ENCODE data around the gene RGS7.

The RGS7 gene

GRCh38 chr1:241356187-241356518, 852 bp downstream of the RGS7 start:
- TF ChIP-seq, protein P1, sequence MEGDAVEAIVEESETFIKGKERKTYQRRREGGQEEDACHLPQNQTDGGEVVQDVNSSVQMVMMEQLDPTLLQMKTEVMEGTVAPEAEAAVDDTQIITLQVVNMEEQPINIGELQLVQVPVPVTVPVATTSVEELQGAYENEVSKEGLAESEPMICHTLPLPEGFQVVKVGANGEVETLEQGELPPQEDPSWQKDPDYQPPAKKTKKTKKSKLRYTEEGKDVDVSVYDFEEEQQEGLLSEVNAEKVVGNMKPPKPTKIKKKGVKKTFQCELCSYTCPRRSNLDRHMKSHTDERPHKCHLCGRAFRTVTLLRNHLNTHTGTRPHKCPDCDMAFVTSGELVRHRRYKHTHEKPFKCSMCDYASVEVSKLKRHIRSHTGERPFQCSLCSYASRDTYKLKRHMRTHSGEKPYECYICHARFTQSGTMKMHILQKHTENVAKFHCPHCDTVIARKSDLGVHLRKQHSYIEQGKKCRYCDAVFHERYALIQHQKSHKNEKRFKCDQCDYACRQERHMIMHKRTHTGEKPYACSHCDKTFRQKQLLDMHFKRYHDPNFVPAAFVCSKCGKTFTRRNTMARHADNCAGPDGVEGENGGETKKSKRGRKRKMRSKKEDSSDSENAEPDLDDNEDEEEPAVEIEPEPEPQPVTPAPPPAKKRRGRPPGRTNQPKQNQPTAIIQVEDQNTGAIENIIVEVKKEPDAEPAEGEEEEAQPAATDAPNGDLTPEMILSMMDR (conservative IDR thresholded peaks at IDR 0.05): no peak
- H3K27ac ChIP-seq: peak overlapping the region; percentile 85

GRCh38 chr1:241355311-241356010, 1.5 kb downstream of the RGS7 start:
- TF ChIP-seq, protein P1 (conservative IDR thresholded peaks at IDR 0.05): no peak
- peak overlapping the region; percentile 85; the same call in 1 of the 2 replicates for H3K27ac ChIP-seq

DNA sequence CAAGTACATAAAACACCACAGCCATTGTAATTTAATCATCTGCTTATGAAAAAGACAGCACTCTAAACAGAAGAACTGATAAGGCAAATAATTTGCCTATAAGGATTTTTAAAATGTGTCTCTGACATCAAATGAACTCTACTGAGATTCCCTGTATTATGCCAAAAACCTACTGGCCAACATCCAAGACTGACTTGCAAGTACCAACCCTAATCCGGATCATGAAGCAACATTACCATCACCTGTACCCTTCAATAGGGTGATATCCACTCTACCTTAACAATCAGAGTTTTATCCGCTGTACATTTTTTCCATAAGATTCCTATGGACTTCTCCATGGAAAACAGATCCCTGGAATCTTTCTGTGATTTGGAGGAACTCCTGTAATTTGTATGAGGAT, 4.6 kb downstream of the RGS7 start:
- H3K27ac ChIP-seq: no peak overlapping the region
- TF ChIP-seq, protein P1 (conservative IDR thresholded peaks at IDR 0.05): no peak

- TF ChIP-seq, protein P1 (conservative IDR thresholded peaks at IDR 0.05): no peak
Measured at GRCh38 chr1:241351841-241352240, 5.2 kb downstream of the RGS7 start.

DNA sequence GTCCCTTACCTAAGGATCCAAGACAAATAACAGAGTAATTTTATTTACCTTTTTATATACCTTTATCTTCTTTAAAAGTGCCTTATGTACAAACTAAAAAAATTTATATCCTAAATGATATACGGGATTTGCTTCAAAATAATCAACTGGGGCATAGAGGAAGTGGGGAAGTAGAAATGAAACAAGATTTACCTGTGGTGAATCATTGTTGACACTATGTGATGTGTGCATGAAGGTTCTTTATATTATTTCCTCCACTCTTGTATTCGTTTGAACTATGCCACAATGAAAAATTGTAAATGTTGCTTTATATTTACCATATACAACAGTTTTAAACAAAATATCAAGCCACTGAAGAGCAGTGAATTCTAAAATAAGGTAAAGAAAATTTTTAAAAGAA, 13.0 kb downstream of the RGS7 start:
- TF ChIP-seq, protein P1 (conservative IDR thresholded peaks at IDR 0.05): no peak
- H3K27ac ChIP-seq: no peak overlapping the region

More at GRCh38 chr1:241351841-241352240, 5.2 kb downstream of the RGS7 start:
- H3K27ac ChIP-seq: no peak overlapping the region

DNA sequence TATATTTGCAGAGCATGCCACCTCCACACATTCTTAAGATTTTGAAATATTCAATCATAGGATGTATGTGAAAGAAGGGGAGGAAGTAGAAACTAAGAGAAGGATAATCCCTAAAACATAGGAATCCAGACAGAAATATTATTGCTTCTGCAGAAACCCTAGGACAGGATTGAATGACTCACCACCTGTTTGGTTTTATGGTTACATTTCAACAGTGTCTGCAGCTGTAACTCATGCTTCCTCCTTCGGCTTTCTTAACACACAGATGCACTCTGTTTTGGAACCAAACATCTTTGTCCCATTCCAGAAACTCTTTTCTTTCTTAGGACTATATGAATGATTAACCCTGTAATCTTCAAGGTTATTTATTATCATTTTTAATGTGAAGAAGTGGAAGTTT, 20.7 kb downstream of the RGS7 start:
- no peak overlapping the region for H3K27ac ChIP-seq
- TF ChIP-seq, protein P1 (conservative IDR thresholded peaks at IDR 0.05): no peak

- TF ChIP-seq, protein P1 (conservative IDR thresholded peaks at IDR 0.05): no peak
- H3K27ac ChIP-seq: no peak overlapping the region
Measured at GRCh38 chr1:241332987-241333386, 24.0 kb downstream of the RGS7 start.

All from VCaP (cell line).